SK-N-SH (cell line): Measurements from ENCODE around the gene TRIP6. TPM values are rescaled to one million over a fixed set of nuclear protein-coding genes. Genes with fewer than 3 reads are reported as not detected.

Source experiments
- CTCF ChIA-PET: fragments of 300-600, 350-600 bp; formaldehyde crosslinking; extraction: SDS; loops from one replicate; lab custom pipeline; 2021; lab: Yijun Ruan, JAX
- POLR2A ChIA-PET: fragments of 350-600 bp; sonication (Branson Sonifier 250); formaldehyde crosslinking; extraction: SDS; loops from one replicate; lab custom pipeline; 2020; ENCODE audit warnings: antibody characterized with exemption, inconsistent platforms; lab: Yijun Ruan, JAX
- DNase-seq: peaks from one replicate; pipeline ENCODE4 v3.0.0; 2012
- H2AFZ ChIP-seq: fragments of 200-600 bp; sonication (generic); 2 replicates; pipeline ENCODE4 v1.8.1; 2016; ENCODE audit warnings: antibody characterized with exemption, mild to moderate bottlenecking, low read depth
- H3F3A ChIP-seq: fragments of 200-600 bp; sonication (generic); replicated peaks from 2 replicates; pipeline ENCODE3; 2016; ENCODE audit warnings: antibody characterized with exemption, mild to moderate bottlenecking; ENCODE audit not compliant: insufficient read depth
- H3K27ac ChIP-seq, 2 experiments: fragments of 200-500 bp in 1 of 2; fragments of 200-600 bp in 1 of 2; sonication (Bioruptor generic) in 1 of 2; sonication (generic), shearing (Covaris generic) in 1 of 2; 2 replicates each; pipeline versions ENCODE4 v1.5.1 to v1.6.1; 2014 to 2016; ENCODE audit warnings: low read depth in 2 of 2, inconsistent platforms in 1 of 2, low read length in 1 of 2, mild to moderate bottlenecking in 1 of 2, mixed read lengths in 1 of 2
- H3K27me3 ChIP-seq: fragments of 200-600 bp; sonication (generic), shearing (Covaris generic); 2 replicates; pipeline ENCODE4 v1.6.1; 2016; ENCODE audit warnings: mixed run types; ENCODE audit not compliant: insufficient read depth
- H3K36me3 ChIP-seq, 2 experiments: fragments of 200-500 bp in 1 of 2; fragments of 200-600 bp in 1 of 2; sonication (Bioruptor generic) in 1 of 2; sonication (generic) in 1 of 2; replicated peaks in 1 of 2; 2 replicates each; pipeline versions ENCODE3 to v1.5.1; 2014 to 2016; ENCODE audit warnings: low read length in 1 of 2, mild to moderate bottlenecking in 1 of 2; ENCODE audit not compliant: insufficient read depth in 2 of 2, control insufficient read depth in 1 of 2
- H3K4me1 ChIP-seq, 2 experiments: fragments of 200-500 bp in 1 of 2; fragments of 200-600 bp in 1 of 2; sonication (Bioruptor generic) in 1 of 2; sonication (generic), shearing (Covaris generic) in 1 of 2; 2 replicates each; pipeline versions ENCODE4 v1.5.1 to v1.6.1; 2014 to 2016; ENCODE audit warnings: low read depth in 1 of 2, low read length in 1 of 2, mixed run types in 1 of 2; ENCODE audit not compliant: insufficient read depth in 2 of 2, control insufficient read depth in 1 of 2
- H3K4me2 ChIP-seq: fragments of 200-600 bp; sonication (generic), shearing (Covaris generic); 2 replicates; pipeline ENCODE4 v1.6.1; 2017; ENCODE audit warnings: mixed run types
- H3K4me3 ChIP-seq, 2 experiments: fragments of 200-500 bp in 1 of 2; fragments of 200-600 bp in 1 of 2; sonication (Bioruptor generic) in 1 of 2; sonication (generic), shearing (Covaris generic) in 1 of 2; 2 replicates each; pipeline versions ENCODE4 v1.5.1 to v1.8.1; 2014 to 2016; ENCODE audit warnings: low read depth in 2 of 2, inconsistent platforms in 1 of 2, low read length in 1 of 2, mild to moderate bottlenecking in 1 of 2, mixed read lengths in 1 of 2, moderate library complexity in 1 of 2
- H3K79me2 ChIP-seq: fragments of 200-600 bp; sonication (generic); 2 replicates; pipeline ENCODE4 v1.8.1; 2017; ENCODE audit warnings: mild to moderate bottlenecking; ENCODE audit not compliant: insufficient read depth
- H3K9ac ChIP-seq: fragments of 200-600 bp; sonication (generic); 2 replicates; pipeline ENCODE4 v1.6.1; 2017; ENCODE audit warnings: mixed run types
- H3K9me2 ChIP-seq: fragments of 200-600 bp; sonication (generic); 2 replicates; pipeline ENCODE4 v1.6.1; 2017; ENCODE audit warnings: mixed run types
- H3K9me3 ChIP-seq: fragments of 200-600 bp; sonication (generic); 2 replicates; pipeline ENCODE4 v1.6.1; 2017; ENCODE audit warnings: mixed run types, mild to moderate bottlenecking, moderate library complexity
- H4K20me1 ChIP-seq: fragments of 200-600 bp; sonication (generic); 2 replicates; pipeline ENCODE4 v1.6.1; 2017; ENCODE audit warnings: mild to moderate bottlenecking, mixed run types; ENCODE audit not compliant: insufficient read depth
- CHD2 ChIP-seq: fragments of 150-350 bp; IDR thresholded peaks from 2 replicates; pipeline ENCODE4 v1.6.1; 2018; ENCODE audit warnings: low read length; ENCODE audit not compliant: partially characterized antibody
- ELF1 ChIP-seq: IDR thresholded peaks from 2 replicates; pipeline ENCODE4 v1.4.0; 2012
- EZH2phosphoT487 ChIP-seq: fragments of 200-600 bp; sonication (generic); IDR thresholded peaks from 2 replicates; pipeline ENCODE4 v1.6.1; 2017; ENCODE audit warnings: low read depth, mixed run types, mild to moderate bottlenecking, antibody characterized with exemption, moderate library complexity, borderline replicate concordance
- GABPA ChIP-seq: IDR thresholded peaks from 2 replicates; pipeline ENCODE4 v1.4.0; 2012; ENCODE audit warnings: low read depth, mild to moderate bottlenecking
- POLR2AphosphoS5 ChIP-seq: IDR thresholded peaks from 2 replicates; pipeline ENCODE4 v1.6.1; 2012; ENCODE audit warnings: low read depth, low read length
- RCOR1 ChIP-seq: fragments of 150-350 bp; IDR thresholded peaks from 2 replicates; pipeline ENCODE4 v1.6.1; 2017; ENCODE audit warnings: antibody characterized with exemption, low read length
- RXRA ChIP-seq: IDR thresholded peaks from 2 replicates; pipeline ENCODE4 v1.4.0; 2012; ENCODE audit warnings: low read depth, mild to moderate bottlenecking, borderline replicate concordance
- SIN3A ChIP-seq: IDR thresholded peaks from 2 replicates; pipeline ENCODE4 v1.6.1; 2012; ENCODE audit warnings: low read depth, mild to moderate bottlenecking, low read length, moderate library complexity, borderline replicate concordance
- TAF1 ChIP-seq: IDR thresholded peaks from 2 replicates; pipeline ENCODE4 v1.6.1; 2012; ENCODE audit warnings: low read depth, mild to moderate bottlenecking, low read length, moderate library complexity, borderline replicate concordance
- YY1 ChIP-seq: IDR thresholded peaks from 2 replicates; pipeline ENCODE4 v1.4.0; 2012; ENCODE audit warnings: low read depth, mild to moderate bottlenecking
- WGBS: methylation state at CpG from one replicate; pipeline ENCODE4 v1.1.6; 2017; ENCODE audit warnings: low lambda C conversion rate; 5-methylcytosine and 5-hydroxymethylcytosine counted together
- polyA plus RNA-seq, 3 experiments: library from polyadenylated mRNA; depleted of rRNA; stranded (reverse); fragments of >200 nt; gene quantifications; 2 replicates each; pipeline ENCODE4 v1.2.3, GENCODE V29; 2012
- TF ChIP-seq, protein P1 (sequence below): IDR thresholded peaks from 2 replicates; pipeline ENCODE4; 2012
- TF ChIP-seq, protein P2 (sequence below): IDR thresholded peaks from 2 replicates; pipeline ENCODE4 v1.4.0; 2012; ENCODE audit warnings: low read depth, borderline replicate concordance
- TF ChIP-seq, protein P3 (sequence below): fragments of 150-350 bp; IDR thresholded peaks from 2 replicates; pipeline ENCODE4 v1.6.1; 2017; ENCODE audit warnings: antibody characterized with exemption, low read length, low read depth, borderline replicate concordance
- TF ChIP-seq, protein P4 (sequence below): IDR thresholded peaks from 2 replicates; pipeline ENCODE4 v1.4.0; 2012; ENCODE audit warnings: low read depth
- TF ChIP-seq, protein P5 (sequence below): fragments of 200-600 bp; sonication (generic); IDR thresholded peaks from 2 replicates; pipeline ENCODE4 v1.6.1; 2017; ENCODE audit warnings: antibody characterized with exemption, mild to moderate bottlenecking, moderate library complexity

The TRIP6 gene
- polyA plus RNA-seq, 1 of the 3 experiments (the other 2 are of a cell fraction), result 6.5 TPM

DNA sequence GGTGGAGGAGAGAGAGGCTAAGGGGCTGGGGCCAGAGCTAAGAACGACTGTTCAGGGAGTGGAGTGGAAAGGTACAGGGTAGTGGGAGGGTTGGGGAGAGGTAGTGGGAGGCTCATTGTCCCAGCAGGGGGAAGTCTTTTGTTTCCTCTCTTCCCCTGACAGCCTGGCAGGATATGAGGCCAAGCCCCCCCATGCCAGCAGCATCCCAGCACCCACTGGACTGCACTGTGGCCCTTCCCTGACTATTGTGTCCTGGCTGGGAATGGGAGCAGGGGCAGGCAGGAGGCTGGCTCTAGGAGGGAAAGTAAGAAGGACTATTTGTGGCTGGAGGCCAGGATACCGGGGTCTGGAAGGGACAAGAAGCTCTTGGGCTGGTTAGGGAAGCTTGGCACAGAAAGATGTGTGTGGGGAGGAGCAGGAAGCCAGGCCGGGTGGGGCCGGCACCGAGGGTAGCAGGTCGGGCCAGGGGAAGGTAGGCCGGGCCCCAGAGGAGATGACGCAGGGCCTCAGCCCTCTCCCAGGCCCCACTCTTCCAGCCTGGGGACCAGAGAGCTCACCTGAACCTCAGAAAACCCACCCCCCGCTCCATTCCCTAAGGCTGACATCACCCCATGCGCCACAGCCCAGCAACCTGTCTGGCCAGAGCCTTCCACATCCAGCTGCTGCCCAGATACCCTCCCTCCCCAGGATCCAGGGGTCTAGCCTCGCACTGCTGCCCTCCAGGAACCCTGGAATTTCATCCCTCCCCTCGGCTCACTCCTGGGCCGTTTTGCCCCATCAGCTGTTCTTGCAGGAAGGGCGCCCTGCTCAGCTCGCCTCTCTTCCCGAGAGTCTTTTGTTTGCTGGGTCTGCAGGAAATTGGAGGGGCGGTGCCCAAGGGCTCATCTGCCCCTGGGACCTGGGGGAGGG lies 31.0 kb upstream of the TRIP6 start:
- no peaks in the 10 kb centered on the region for H4K20me1 ChIP-seq
- H3F3A ChIP-seq, result no peaks in the 10 kb centered on the region
- no peaks in the 10 kb centered on the region for H3K79me2 ChIP-seq
- WGBS, result 91% methylated on average over 17 of the region's 17 CpGs
- CTCF ChIA-PET, result interaction anchor here (0.7 to 17.1 kb wide), 6 partner anchors 10 to 271 kb away, joined by 3 to 220 read pairs (median 6); partner anchors contain the start of genes EPHB4 and SLC12A9
- H3K9ac ChIP-seq, result no peak overlapping the region
- H3K27me3 ChIP-seq, result no peaks in the 10 kb centered on the region
- TF ChIP-seq RXRA, result no peak
- TF ChIP-seq GABPA, result no peak
- no peak for TF ChIP-seq EZH2phosphoT487
- no peak overlapping the region for H3K27ac ChIP-seq
- peak; percentile 36 for DNase-seq
- H3K9me2 ChIP-seq, result no peaks in the 10 kb centered on the region
- no peak overlapping the region for H2AFZ ChIP-seq
- no peak overlapping the region for H3K4me3 ChIP-seq
- H3K36me3 ChIP-seq, result no peaks in the 10 kb centered on the region
- H3K9me3 ChIP-seq, result no peaks in the 10 kb centered on the region
- H3K4me2 ChIP-seq, result no peak overlapping the region
- H3K4me1 ChIP-seq, result no peaks in the 10 kb centered on the region
- POLR2A ChIA-PET, result interaction anchor here (0.6 kb wide), 2 partner anchors 184 to 234 kb away, joined by 3 read pairs; no protein-coding TSS in a partner anchor

DNA sequence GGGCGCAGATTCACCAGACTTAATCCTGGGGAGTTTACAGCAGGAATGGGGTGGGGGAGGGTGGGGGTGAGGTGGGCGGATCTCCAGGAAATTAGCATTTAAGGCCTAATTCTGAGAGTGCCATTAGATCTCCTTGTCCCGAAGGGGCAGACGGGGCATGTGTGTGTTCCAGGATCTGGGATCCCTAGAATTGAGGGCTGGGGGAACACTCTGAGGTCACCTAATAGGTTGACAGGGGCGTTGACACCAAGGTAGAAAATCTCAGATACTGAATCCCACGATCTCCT lies 30.4 kb upstream of the TRIP6 start:
- H3K79me2 ChIP-seq, result no peaks in the 10 kb centered on the region
- 0 out of 2 replicates have a peak overlapping the region, but pooled peaks have one; percentile 7 for H3K9ac ChIP-seq
- H3K27me3 ChIP-seq, result no peaks in the 10 kb centered on the region
- TF ChIP-seq RCOR1, result no peak
- TF ChIP-seq, protein P1, sequence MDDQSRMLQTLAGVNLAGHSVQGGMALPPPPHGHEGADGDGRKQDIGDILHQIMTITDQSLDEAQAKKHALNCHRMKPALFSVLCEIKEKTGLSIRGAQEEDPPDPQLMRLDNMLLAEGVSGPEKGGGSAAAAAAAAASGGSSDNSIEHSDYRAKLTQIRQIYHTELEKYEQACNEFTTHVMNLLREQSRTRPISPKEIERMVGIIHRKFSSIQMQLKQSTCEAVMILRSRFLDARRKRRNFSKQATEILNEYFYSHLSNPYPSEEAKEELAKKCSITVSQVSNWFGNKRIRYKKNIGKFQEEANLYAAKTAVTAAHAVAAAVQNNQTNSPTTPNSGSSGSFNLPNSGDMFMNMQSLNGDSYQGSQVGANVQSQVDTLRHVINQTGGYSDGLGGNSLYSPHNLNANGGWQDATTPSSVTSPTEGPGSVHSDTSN, result no peak
- no peak for TF ChIP-seq TAF1
- no peak for TF ChIP-seq ELF1
- no peak for TF ChIP-seq YY1
- no peak for TF ChIP-seq SIN3A
- TF ChIP-seq CHD2, result no peak
- TF ChIP-seq, protein P2, sequence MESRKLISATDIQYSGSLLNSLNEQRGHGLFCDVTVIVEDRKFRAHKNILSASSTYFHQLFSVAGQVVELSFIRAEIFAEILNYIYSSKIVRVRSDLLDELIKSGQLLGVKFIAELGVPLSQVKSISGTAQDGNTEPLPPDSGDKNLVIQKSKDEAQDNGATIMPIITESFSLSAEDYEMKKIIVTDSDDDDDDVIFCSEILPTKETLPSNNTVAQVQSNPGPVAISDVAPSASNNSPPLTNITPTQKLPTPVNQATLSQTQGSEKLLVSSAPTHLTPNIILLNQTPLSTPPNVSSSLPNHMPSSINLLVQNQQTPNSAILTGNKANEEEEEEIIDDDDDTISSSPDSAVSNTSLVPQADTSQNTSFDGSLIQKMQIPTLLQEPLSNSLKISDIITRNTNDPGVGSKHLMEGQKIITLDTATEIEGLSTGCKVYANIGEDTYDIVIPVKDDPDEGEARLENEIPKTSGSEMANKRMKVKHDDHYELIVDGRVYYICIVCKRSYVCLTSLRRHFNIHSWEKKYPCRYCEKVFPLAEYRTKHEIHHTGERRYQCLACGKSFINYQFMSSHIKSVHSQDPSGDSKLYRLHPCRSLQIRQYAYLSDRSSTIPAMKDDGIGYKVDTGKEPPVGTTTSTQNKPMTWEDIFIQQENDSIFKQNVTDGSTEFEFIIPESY, result no peak
- TF ChIP-seq, protein P3, sequence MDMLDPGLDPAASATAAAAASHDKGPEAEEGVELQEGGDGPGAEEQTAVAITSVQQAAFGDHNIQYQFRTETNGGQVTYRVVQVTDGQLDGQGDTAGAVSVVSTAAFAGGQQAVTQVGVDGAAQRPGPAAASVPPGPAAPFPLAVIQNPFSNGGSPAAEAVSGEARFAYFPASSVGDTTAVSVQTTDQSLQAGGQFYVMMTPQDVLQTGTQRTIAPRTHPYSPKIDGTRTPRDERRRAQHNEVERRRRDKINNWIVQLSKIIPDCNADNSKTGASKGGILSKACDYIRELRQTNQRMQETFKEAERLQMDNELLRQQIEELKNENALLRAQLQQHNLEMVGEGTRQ, result no peak
- TF ChIP-seq, protein P4, sequence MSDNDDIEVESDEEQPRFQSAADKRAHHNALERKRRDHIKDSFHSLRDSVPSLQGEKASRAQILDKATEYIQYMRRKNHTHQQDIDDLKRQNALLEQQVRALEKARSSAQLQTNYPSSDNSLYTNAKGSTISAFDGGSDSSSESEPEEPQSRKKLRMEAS, result no peak
- no peak for TF ChIP-seq POLR2AphosphoS5
- TF ChIP-seq, protein P5, sequence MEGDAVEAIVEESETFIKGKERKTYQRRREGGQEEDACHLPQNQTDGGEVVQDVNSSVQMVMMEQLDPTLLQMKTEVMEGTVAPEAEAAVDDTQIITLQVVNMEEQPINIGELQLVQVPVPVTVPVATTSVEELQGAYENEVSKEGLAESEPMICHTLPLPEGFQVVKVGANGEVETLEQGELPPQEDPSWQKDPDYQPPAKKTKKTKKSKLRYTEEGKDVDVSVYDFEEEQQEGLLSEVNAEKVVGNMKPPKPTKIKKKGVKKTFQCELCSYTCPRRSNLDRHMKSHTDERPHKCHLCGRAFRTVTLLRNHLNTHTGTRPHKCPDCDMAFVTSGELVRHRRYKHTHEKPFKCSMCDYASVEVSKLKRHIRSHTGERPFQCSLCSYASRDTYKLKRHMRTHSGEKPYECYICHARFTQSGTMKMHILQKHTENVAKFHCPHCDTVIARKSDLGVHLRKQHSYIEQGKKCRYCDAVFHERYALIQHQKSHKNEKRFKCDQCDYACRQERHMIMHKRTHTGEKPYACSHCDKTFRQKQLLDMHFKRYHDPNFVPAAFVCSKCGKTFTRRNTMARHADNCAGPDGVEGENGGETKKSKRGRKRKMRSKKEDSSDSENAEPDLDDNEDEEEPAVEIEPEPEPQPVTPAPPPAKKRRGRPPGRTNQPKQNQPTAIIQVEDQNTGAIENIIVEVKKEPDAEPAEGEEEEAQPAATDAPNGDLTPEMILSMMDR, result no peak
- no peak overlapping the region for H3K27ac ChIP-seq
- H3K36me3 ChIP-seq, result no peaks in the 10 kb centered on the region
- H3K4me1 ChIP-seq, result no peaks in the 10 kb centered on the region
- CTCF ChIA-PET, result interaction anchor here (1.3 to 17.1 kb wide), 3 partner anchors 15 to 36 kb away, joined by 3 to 220 read pairs (median 22); partner anchors contain the start of gene SLC12A9
- no peaks in the 10 kb centered on the region for H3F3A ChIP-seq
- no peaks in the 10 kb centered on the region for H3K9me2 ChIP-seq
- DNase-seq, result no peak
- no peaks in the 10 kb centered on the region for H3K9me3 ChIP-seq
- no peak overlapping the region for H3K4me2 ChIP-seq
- WGBS, result 87% methylated on average over 6 of the region's 6 CpGs
- no peak overlapping the region for H3K4me3 ChIP-seq
- POLR2A ChIA-PET, result no interaction called here
- no peaks in the 10 kb centered on the region for H4K20me1 ChIP-seq
- peak overlapping the region; percentile 64; the same call in 1 of the 2 replicates for H2AFZ ChIP-seq
